GM12875 (cell line): ENCODE results near the gene MPDZ.

Experiments used
- H3K4me3 ChIP-seq: one replicate; pipeline ENCODE4 v1.5.1; 2011; ENCODE audit warnings: low read depth, low read length, control low read depth
- TF ChIP-seq, protein P1 (sequence below): IDR thresholded peaks from 2 replicates; pipeline ENCODE4 v1.5.1; 2011; ENCODE audit warnings: low read depth, mild to moderate bottlenecking, control low read depth, inconsistent platforms, low read length, moderate library complexity, borderline replicate concordance; ENCODE audit not compliant: insufficient read depth

MPDZ gene

DNA sequence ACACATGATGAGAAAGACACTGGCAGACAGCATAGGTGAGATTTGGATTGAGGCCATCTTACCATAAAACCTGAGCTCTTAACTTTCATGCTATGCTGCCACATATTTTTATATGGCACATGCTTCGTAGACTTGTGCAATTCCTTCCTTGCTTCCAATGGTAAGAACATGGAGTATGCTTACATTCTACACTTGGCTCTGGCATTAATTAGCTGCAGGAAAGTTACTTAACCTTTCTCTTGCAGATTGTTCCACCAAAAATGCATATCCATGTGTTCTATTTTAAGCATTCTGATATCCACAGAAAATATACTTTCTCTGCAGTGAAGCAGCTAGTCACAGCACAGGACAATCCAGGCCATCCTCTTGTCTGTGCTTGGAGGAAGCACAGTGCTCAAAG lies 119.4 kb downstream of the MPDZ start:
- H3K4me3 ChIP-seq = no peak overlapping the region
- TF ChIP-seq, protein P1, sequence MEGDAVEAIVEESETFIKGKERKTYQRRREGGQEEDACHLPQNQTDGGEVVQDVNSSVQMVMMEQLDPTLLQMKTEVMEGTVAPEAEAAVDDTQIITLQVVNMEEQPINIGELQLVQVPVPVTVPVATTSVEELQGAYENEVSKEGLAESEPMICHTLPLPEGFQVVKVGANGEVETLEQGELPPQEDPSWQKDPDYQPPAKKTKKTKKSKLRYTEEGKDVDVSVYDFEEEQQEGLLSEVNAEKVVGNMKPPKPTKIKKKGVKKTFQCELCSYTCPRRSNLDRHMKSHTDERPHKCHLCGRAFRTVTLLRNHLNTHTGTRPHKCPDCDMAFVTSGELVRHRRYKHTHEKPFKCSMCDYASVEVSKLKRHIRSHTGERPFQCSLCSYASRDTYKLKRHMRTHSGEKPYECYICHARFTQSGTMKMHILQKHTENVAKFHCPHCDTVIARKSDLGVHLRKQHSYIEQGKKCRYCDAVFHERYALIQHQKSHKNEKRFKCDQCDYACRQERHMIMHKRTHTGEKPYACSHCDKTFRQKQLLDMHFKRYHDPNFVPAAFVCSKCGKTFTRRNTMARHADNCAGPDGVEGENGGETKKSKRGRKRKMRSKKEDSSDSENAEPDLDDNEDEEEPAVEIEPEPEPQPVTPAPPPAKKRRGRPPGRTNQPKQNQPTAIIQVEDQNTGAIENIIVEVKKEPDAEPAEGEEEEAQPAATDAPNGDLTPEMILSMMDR = no peak

GRCh38 chr9:13158986-13159385 lies 120.5 kb downstream of the MPDZ start:
- H3K4me3 ChIP-seq = no peak overlapping the region
- TF ChIP-seq, protein P1 = no peak

DNA sequence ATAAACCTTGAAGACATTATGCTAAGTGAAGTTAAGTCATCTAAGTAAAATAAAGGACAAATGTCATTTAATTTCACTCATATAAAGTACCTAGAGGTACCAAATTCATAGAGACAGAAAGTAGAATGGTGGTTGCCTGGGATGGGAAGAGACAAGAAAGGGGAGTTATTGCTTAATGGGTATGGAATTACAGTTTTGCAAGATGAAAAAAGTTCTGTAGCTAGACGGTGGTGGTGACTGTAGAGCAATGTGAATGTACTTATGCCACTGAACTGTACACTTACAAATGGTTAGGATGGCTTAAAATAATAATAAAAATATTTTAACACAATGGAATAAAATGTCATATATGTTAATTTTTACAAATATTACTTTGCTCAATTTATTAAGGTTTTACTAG lies 128.0 kb downstream of the MPDZ start:
- no peak overlapping the region for H3K4me3 ChIP-seq
- TF ChIP-seq, protein P1 = no peak

DNA sequence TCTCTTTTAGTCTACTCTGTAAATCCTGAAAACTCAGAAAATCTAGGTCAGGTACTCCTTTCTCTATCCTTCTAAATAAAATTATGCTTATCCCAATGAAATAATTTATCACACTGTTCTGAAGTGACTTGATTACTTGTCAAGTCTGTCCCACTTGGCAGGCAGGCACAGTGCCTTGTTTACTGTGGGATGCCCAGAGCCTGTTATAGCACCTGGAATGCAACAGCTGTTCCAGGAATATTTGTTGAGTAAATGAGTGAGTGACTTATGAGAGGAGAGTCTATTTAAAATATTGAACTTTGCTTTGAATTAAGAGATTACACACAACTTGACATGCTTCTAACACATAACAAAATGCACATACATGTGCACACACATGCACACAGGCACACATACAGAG lies 130.0 kb downstream of the MPDZ start:
- TF ChIP-seq, protein P1 = no peak
- no peak overlapping the region for H3K4me3 ChIP-seq

- TF ChIP-seq, protein P1 = no peak
- H3K4me3 ChIP-seq = no peak overlapping the region
Observed at GRCh38 chr9:13146840-13147239, 132.7 kb downstream of the MPDZ start.

DNA sequence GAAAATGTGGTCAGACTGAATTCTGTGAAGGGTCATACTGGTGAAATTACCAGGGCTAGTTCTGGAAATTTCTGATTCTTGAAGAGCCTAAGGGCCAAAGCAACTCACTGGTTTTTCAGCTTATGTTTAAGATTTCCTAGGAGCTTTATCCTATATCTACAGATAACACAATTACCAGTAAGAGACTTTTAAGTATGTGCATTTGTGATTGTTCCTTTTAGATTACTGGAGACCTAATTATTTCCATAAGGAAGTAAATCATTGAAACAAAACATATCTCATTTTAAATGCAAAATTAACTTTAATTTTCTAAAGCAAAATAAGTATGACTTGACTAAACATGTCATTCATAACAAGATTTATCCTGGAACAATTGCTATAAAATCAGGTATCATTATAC lies 134.2 kb downstream of the MPDZ start:
- TF ChIP-seq, protein P1 = no peak
- no peak overlapping the region for H3K4me3 ChIP-seq

DNA sequence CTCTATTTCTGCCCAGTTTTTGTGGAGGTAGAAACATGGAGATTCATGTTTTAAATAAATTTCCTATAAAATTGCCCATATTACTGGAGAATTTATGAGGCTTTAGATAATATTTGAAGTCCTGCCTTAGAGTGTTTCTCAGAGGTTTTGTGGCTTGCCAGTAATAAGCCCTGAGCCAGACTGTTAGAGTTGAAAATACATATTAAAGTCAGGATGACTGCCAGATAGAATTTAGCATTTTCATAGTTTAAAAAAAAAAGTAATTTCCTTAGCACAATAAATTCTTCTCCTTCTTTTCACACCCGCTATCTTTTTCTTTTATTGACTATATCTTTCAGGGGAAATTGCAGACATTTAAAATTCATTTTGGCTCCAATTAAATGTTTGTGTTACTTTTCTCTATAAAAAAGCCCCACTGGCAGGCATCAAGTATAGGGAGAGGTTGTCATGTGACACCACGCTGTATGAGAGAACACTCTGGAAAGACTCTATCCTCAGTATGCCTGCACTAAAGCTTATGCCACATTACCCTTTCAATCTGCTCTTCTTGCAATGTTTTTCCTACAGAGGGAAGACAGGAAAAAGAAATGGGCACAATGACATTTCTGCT lies 135.2 kb downstream of the MPDZ start:
- no peak overlapping the region for H3K4me3 ChIP-seq
- TF ChIP-seq, protein P1 = no peak
